ENCODE measurements around the gene OR11A1.

DNA sequence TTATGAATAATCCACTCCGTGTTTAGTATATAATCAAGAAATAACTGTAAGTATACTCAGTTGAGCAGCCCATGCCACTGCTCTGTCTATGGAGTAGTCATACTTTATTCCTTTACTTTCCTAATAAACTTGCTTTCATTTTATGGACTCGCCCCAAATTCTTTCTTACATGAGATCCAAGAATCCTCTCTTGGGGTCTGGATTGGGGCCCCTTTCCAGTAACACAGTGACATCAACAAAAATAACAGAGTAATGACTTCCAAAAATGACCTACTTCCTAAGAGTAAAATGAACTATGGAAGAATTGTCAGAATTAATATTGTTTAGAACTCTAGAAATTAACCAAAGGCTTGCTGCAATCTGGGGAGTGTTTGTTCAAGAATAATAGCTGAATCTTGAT lies 8.9 kb upstream of the OR11A1 start:
- TF ChIP-seq, protein P1, sequence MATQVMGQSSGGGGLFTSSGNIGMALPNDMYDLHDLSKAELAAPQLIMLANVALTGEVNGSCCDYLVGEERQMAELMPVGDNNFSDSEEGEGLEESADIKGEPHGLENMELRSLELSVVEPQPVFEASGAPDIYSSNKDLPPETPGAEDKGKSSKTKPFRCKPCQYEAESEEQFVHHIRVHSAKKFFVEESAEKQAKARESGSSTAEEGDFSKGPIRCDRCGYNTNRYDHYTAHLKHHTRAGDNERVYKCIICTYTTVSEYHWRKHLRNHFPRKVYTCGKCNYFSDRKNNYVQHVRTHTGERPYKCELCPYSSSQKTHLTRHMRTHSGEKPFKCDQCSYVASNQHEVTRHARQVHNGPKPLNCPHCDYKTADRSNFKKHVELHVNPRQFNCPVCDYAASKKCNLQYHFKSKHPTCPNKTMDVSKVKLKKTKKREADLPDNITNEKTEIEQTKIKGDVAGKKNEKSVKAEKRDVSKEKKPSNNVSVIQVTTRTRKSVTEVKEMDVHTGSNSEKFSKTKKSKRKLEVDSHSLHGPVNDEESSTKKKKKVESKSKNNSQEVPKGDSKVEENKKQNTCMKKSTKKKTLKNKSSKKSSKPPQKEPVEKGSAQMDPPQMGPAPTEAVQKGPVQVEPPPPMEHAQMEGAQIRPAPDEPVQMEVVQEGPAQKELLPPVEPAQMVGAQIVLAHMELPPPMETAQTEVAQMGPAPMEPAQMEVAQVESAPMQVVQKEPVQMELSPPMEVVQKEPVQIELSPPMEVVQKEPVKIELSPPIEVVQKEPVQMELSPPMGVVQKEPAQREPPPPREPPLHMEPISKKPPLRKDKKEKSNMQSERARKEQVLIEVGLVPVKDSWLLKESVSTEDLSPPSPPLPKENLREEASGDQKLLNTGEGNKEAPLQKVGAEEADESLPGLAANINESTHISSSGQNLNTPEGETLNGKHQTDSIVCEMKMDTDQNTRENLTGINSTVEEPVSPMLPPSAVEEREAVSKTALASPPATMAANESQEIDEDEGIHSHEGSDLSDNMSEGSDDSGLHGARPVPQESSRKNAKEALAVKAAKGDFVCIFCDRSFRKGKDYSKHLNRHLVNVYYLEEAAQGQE (IDR thresholded peaks at IDR 0.05; ENCODE audit: insufficient read depth in 1 of 2, low read depth in 2 of 2, low read length in 2 of 2), result no peak
- TF ChIP-seq POLR2AphosphoS5 (IDR thresholded peaks at IDR 0.05; ENCODE audit: low read depth, low read length) (no peak), TAF1 (IDR thresholded peaks at IDR 0.05; ENCODE audit: borderline replicate concordance, insufficient read depth, low read length) (no peak), SIN3A (IDR thresholded peaks at IDR 0.05; ENCODE audit: borderline replicate concordance, insufficient read depth, low read length) (no peak), FOXP2 (optimal IDR thresholded peaks at IDR 0.05; ENCODE audit: borderline replicate concordance, extremely low read depth, extremely low read length, insufficient read depth) (no peak)
